22Rv1 (cell line): ENCODE data around the gene CSMD2.

Source experiments
- CTCF ChIP-seq: fragments of 450-650 bp; IDR thresholded peaks from 2 replicates; pipeline ENCODE4 v1.5.1; 2017; ENCODE audit warnings: mild to moderate bottlenecking
- ZFX ChIP-seq: fragments of 450-650 bp; IDR thresholded peaks from 2 replicates; pipeline ENCODE4 v1.6.1; 2017; ENCODE audit warnings: antibody characterized with exemption, borderline replicate concordance

- no peak for TF ChIP-seq CTCF
- no peak for TF ChIP-seq ZFX
These were observed 591.4 kb downstream of the CSMD2 start for GRCh38 chr1:33573661-33574060.
